Stimulated activated CD4-positive, alpha-beta T cell treated with anti-CD3 and anti-CD28 coated beads, Interleukin-15, amount 100 ng/mL, for 1 hour (primary cell): ENCODE data around the gene ECHS1.
A peak's percentile ranks its signal among the peaks of the same experiment; 100 is the strongest.

Experiments
- DNase-seq, 2 donors: peaks; one replicate each; pipeline ENCODE4 v3.0.0-alpha.2; 2020; ENCODE audit warnings: low read depth in 1 of 2, low spot score in 1 of 2

ECHS1 gene

DNA sequence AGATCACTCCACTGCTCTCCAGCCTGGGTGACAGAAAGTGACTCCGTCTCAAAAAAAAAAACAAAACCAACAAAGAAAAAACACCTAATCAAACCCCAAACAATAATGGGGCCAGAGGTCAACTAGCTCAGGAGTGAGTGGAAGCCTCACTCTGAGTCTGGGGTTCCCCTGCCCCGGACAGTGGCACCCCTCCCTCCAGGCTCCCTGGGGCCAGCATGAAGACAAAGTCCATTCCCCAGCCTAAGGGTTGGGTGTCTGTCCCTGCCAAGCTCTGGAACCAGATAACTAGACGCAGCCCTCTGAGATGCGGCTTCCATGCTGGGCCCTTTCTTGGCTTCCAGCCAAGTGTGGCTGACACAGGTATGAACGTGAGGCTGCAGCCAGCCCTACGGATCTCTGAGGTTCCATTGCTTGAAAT, 13.6 kb downstream of the ECHS1 start:
- DNase-seq, result no peak

DNA sequence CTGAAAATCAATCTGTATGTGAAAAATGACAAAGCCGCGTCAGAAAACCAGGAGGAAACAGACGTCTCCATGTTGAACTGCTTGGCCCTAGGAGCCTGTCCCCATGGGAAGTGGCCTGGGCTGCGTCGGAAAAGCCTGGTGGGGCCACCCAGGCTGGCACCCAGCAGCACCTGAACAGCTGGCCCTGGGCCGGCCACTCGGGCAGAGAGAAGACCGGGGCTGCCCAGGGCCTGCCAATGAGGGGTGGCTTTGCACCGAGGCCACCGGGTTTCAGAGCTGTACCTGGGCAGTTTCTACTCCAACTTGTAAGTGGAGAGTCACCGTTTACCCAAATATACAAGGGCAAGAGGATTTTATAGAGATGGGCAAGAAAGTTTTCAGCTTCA, 14.2 kb downstream of the ECHS1 start:
- no peak for DNase-seq

DNA sequence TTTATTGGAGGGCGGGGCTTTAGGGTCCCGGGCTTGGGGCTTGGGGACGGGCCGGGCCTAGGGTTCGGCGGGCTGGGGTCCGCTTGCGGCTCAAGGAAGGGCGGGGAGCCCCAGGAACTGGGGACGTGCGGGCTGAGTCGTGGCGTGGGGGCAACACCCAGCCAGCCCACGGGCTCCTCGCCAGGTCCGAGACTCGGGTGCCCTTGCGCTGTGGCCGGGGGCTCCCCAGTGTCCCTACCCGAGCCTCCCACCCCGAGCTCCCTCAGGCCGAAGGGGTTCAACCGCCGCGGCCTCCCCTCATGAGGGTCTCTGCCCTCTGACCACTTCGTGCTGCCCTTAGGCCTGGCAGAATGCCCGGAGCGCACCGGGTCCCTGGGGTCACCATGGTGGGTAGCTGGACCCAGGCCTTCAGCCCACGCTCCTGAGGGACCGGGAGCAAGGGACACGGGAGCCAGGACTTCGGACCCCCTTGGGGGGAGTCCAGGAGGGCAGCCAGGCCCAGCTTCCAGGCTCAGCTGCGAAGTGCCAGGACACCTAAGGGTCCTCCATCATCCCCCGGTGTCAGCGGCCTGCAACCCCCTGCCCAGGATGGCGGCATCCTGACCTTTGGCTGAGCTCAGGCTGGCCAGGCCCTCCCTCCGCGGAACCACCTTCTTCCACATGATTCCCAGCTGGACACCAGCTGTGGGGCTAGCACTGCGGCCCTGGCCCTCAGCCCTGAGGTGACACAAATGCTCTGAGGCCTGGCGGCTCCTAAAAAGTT, 14.8 kb downstream of the ECHS1 start:
- no peak for DNase-seq

DNA sequence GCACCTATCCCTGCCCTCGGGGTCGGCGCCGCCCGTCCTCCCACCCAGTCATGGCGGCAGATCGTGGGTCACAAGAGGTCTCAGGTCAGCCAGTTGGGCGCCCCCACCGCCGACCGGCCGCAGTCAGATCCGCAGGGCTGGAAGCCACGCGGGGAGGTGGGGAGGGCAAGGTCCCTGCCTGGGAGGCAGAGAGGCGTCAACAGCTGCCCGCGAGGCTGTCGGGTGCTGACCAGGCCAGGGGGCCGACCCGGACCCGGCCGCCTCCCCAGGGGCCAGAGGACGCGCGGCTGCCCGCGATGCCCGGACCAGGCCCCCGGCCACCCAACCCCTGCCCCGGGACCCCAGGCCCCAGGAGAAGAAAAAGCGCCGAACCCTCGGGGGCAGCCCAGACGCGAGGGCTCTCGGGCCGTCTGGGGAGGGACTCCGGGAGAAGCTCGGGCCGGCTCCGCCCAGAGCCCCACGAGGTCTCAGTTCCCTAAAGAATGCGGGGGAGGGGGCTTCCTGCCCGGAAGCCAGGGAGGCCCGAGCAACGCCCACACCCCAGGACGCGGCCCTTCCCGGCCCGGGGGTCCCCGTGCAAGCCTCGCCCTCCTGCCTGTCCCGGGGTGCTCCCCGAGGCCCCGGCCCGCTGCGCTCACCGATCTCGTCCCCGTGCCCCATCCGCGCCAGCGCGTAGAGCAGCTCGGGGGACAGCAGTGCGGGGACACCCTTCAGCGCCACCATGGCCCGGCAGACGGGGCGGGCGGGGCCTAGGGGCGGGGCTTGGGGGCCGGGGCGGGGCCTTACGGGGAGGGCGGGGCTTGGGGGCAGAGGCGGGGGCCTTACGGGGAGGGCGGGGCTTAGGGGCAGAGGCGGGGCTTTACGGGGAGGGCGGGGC, 15.6 kb downstream of the ECHS1 start, which contains the start of gene FUOM:
FUOM (minus strand) TSS at position 735 of the 877 bp plus-strand sequence; CDS start at position 723, 12 bp downstream.
- DNase-seq, result peak; percentile 50 to 58

DNA sequence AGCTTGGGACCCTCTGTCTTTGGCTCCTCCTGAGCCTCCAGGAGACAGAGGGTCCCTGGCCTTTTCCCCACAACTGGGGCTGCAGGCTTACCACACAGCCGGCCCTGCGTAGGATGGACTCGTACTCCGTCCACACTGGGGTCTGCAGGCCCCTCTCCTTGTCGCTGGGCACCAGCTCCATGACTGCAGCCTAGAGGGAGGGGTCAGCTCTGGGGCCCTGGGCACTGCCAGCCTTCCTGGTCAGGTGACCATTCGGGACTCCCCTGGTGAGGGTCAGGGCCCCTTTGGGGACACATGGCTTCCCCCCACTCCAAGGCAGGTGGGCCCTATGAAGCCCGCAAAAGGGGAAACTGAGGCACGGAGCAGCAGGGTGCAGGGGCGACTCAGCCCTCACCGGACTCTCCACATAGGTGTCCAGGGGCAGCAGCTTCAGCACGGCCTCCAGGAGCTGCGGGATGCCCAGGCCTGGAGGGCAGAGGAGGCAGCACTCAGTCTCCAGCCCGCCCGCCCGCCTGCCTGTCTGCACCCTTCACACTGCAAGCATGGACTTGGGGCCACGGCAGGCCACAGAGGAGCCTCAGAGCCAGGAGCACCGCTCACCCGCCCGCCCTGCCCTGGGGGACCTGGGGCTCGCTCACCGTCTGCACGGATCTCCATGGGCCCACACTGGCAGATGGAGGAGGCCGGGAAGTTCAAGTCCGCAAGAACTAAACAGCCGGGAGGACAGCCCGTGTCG, 16.4 kb downstream of the ECHS1 start:
- DNase-seq, result no peak

DNA sequence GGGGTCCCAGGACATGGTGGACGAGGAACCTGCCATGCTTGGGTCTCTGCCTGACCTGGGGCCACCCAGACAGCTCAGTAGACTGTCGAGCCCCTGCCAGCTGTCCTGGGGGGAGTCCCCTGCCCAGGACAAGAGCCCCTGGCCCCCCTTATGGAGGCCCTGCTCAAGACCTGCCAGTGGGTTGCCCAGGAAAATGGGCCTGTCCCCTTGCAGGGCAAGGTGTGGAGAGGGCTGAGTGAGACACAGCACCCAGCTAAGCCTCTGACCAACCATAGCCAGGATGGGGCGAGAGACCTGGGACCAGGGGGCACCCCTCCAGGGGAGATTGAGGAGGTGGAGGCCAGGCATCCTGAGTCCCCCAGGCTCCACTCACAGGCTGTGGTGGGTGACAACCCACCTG, 17.2 kb downstream of the ECHS1 start:
- no peak for DNase-seq

DNA sequence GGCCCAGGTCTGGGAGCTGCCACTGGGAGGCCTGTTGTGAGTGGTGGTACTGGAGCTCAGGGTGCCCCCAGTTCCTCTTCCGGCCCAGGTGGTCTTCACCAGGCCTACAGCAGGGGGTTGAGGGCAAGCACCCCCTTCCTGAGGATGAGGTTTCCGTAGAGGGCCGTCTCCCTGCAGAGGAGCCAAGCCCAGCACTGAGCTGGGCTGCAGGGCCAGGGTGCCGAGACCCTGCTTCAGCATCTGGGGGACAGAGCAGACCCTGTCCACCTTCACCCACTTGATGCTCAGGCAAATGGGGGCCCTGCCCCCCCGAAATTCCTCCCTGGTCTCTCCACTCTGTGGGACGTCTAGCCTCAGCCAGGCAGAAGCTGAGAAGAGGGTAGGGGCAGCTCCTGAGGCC, 17.9 kb downstream of the ECHS1 start:
- no peak for DNase-seq

DNA sequence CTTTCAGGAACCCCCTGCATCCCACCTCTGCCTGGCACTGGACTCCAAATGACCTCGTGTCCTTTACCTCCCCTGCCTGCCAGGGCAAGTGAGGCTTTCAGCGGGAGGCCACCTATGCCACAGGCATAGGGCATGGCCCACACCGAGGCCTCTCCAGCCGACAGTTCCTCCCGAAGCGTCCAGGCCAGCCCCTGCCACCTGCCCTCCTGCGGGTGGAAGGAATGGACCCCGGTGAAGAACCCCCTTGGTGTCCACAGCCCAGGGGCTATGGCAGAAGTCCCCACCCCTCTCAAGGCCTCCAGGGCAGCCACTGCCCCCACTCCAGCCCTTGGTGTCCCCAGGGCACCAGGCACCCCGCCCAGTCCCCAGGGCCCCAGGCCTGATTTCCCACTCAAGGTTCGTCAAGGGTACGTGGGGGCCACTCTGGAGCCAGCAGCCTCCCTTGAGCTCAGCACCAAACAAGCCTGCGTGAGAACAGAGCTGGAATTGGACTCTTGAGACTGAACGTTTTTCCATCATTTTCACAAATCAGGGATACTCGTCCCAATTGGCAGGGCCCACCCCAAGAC, 18.4 kb downstream of the ECHS1 start:
- DNase-seq, result no peak

DNA sequence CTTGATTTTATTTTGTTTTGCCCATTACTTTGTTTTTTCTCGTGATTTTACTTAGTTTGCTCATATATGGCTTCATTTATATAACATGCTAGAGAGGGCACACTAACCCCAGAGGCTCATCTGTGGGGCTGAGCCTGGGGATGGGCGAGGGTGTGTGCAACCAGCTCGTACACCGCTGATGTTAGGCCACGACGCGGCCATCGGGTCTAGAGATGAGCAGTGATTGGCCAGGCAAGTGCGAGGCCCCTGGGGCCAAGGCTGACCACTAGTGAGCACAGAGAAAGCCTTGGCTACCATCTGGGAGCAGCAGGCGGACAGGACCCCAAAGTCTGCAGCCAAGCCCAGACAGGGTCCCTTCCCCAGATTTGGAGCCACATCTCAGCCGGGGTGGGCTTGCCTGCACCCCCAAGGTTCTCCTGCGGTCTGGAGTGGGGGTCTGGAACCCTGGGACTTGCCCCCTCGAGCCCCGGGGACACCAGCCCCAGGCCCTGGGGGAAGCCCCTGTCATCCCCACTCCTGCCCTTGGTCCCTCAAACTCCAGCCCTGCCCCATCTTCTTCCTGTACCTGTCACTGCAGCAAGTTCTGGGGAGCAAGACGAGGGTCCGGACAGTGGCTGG, 19.1 kb downstream of the ECHS1 start:
- DNase-seq, result no peak

DNA sequence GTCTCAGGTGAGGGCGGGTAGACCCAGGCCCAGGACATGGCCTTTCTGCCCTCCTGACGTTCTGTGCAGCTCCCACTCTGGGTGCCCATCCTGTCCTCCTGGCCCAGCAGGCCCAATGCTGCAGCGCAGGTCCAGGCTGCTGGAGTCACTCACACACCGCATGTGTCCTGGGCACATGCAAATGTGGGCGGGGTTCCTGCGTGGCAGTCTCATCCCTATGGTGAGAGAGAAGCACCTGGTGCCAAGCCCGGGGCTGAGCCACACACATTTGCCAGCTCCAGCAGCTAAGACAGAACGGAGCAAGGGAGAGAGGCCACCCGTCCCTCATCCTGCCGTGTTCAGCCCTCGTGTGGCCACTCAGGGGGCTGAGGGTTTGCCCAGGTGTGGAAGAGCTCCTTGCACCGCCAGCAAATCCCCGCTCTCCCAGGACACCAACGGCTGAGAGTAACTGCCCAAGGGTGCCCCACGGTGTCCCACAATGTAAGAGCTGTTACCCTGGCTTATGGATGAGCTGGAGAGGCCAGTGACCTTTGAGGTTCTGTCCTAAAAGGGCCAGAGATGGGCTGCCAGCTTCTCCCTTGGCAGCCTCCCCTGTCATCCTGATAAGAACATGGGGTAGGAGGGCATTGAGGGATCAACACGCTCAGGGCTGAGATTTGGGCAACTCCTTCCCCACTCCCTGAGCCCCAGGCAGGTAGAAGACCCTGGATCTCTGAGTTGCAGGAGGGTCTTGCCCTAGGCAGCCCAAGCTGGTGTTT, 19.8 kb downstream of the ECHS1 start:
- DNase-seq, result no peak

DNA sequence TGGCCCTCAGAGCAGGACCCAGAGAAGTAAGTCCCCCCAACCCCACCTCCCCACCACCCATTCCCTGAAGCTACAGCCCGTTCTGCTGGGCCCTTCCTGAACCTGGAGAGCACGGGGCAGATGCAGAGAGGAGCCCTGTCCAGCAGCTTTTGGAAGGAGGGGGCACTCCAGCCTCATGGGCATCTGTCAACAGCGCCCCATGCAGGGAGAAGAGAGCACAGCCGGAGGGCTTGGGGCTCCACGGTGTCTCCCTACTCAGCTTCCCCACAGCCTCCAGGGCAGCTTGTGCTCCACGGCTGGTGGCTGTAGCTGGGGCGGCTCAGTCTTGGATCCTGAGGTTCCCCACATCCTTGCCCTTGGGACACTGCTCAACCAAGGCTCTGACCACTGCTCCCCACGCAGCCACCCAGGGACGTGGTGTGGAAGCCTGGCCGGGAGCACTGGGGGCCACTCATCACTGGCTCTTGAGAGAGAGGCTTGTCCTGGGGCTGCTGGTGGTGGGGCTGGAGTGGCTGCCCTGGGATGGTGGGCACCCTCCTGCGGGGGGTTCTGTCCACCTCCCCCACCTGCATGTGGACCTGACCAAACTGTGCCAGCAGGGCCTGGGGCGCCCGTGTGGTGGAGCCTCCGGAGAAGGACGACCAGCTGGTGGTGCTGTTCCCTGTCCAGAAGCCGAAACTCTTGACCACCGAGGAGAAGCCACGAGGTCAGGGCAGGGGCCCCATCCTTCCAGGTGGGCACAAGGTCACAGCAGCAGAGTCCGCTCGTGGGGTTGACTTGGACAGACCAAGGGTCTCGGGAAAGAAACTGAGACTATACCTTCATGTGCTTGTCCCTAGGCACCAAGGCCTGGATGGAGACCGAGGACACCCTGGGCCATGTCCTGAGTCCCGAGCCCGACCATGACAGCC, 21.5 kb downstream of the ECHS1 start:
- DNase-seq, result no peak

DNA sequence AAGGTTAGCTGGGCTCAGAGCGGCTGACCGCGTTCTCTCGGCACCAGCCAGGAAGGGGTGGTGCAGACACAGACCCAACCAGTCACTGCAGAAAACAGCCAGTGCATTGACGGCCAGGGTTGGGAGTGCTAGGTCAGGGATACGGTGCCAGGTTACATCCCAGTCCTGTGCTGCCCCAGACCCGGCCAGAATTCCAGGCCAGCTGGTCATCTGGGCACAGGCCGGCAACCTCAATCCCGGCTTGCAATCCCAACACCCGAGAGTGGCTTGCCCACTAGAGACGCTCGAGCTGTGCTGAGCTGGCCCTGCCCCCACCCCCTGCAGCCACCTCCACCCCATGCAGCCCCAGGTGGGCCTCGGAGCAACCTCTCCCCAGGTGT, 22.2 kb downstream of the ECHS1 start:
- DNase-seq, result no peak

DNA sequence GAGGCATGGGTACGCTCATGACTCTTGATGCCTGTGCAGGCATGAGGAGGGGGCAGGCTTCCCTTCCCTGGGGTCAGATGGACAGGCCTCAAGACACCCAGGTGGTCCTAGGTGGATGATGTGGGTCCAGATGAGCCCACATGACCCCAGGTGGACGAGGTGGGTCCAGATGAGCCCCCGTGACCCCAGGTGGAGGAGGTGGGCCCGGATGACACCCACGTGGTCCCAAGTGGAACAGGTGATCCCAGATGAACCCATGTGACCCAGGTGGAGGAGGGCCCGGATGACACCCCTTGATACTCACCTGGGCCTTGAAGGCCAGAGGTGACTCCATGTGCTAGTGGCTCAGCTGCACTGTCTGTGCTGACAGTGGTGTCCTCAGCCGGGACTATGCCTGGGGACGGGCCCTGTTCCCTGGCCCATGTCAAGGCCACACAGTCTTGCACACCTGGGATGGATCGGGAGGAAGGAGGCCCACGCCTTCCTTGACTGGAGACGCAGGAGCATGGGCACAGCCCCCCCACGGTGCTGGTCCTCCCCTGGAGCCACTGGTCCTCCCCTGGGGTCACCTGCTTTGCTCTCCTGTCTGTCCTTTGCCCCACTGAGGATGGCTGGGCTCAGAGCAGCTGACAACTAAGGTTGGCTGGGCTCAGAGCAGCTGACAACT, 22.7 kb downstream of the ECHS1 start:
- no peak for DNase-seq

DNA sequence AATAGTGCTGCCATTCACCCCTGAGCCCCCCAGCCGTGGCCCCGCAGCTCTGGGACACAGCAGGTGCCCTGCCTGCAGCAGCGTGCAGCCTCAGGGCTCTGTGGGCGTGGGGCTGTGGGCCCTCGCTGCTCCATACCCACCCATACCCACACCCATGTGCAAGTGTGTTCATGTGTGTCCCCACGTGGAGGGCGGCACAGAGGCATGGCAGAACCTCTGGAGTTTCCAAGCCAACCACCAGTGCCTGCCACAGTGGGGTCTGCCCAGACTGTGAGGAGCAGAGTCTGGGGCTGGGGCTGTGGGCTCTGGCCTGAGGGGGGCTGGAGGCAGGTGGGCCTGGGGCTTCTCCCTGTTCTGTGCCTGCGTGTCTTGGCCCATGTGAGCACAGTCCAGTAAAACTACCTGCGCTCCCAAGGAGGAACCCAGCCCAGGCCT, 23.6 kb downstream of the ECHS1 start:
- DNase-seq, result no peak

DNA sequence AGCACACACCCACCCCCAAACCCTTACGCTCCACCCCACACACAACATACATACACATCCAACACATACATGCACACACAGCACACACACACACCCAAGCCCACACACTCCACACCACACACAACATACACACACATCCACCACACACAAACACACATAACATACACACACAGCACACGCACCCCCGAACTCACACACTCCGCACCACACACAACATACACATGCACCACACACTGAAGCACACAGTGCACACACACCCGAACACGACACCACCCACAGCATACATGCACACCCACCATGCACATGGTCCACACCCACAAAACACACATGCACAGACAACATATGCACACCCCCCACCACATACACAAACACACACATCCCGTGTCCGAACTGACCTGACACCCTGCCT, 24.0 kb downstream of the ECHS1 start:
- DNase-seq, result no peak

DNA sequence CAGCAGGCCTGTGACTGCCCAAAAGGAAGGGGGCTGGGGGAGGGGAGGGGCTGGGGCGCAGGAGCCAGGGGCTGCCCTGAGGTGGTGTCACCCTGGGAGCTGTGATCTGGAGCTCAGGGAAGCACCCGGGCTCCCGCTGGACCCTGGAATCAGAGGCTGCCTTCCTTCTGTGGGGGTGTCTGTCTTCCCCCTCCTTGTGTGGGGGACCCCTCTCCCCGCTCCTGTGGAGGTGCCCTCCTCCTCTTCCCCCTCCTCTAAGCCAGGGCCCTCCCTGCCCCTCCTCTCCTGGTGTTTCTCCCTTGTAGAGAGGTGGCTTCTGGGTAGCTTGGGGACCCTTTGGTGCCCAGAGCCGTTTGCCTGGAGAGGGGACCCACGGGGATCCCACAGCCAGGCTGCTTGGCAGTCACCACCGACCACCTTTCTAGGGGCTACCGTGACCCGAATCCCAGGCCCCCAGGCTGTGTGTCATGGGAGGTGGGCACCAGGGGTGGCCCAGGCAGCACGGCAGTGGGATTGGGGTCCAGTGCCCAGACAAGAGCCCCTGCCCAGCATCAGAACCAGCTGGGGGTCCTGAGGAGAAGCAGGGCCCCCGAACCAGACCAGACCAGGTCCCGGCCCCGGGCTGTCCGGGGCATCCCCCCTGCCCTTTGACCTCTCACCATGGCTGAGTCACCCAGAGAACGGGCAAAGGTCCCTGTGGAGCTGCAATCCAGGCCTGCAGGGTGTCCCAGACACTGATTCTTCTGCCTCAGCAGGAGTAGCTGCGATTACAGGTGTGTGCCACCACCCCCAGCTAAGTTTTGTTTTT, 25.2 kb downstream of the ECHS1 start:
- no peak for DNase-seq

DNA sequence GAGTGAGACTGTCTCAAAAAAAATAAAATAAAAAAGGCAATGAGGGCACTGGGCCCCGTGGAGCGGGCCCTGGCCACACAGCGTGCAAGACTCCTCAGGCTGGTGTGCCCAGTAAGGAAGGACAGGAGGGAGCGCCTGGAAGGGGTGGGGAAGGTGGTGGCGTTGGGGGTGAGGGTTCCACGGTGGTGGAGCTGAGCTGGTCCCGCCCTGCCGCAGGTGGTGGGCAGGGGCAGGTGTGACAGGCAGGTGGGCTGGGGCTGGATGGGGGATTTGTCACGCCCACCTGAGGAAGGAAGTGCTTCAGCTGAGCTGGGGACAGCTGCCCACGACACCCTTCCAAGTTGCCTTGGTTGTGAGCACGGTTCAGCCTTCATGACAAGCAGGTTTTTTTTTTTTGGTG, 26.7 kb downstream of the ECHS1 start:
- no peak for DNase-seq

DNA sequence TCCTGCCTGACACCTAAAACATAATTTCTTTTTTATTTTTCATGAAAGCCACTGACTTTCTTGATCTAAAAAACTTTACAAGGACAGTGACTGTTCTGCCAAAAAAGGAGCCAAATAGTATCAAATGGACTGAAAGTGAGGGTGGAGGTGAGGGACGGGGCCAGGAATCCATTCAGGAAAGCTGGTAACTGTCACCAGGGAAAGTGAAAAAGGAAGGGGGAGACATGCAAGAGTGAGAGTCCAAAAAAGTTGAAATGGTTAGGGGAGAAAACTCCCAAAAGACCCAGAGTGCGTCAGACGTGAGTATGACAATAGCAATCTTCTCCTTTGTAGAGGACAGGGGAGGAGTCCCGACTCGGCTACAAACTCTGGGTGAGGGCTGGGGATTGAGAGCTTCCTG, 28.9 kb downstream of the ECHS1 start:
- DNase-seq, result no peak
